OCI-LY7 (cell line): ENCODE results near the gene FANCD2.

Source experiments
- EZH2phosphoT487 ChIP-seq: fragments of 200-600 bp; sonication (generic); IDR thresholded peaks from 2 replicates; pipeline ENCODE4 v1.6.1; 2018; ENCODE audit warnings: low read depth, borderline replicate concordance, mild to moderate bottlenecking, mixed run types, antibody characterized with exemption, low read length, moderate library complexity, mixed read lengths
- TF ChIP-seq, protein P1 (sequence below): fragments of 200-600 bp; sonication (generic); conservative IDR thresholded peaks from 2 replicates; pipeline ENCODE4 v1.5.1; 2014; ENCODE audit warnings: mild to moderate bottlenecking, antibody characterized with exemption, low read length, moderate library complexity, mixed read lengths

DNA sequence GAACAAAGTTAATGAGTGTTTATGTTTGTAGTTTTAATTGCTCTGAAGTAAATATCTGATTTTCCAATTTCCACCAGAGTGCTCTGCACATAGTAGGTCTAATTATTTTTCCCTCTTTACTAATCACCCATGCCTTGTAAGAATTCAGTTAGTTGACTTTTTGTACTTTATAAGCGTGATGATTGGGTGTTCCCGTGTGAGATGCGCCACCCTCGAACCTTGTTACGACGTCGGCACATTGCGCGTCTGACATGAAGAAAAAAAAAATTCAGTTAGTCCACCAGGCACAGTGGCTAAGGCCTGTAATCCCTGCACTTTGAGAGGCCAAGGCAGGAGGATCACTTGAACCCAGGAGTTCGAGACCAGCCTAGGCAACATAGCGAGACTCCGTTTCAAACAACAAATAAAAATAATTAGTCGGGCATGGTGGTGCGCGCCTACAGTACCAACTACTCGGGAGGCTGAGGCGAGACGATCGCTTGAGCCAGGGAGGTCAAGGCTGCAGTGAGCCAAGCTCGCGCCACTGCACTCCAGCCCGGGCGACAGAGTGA is 114.8 kb downstream of the FANCD2 start:
- TF ChIP-seq EZH2phosphoT487 = no peak
- TF ChIP-seq, protein P1, sequence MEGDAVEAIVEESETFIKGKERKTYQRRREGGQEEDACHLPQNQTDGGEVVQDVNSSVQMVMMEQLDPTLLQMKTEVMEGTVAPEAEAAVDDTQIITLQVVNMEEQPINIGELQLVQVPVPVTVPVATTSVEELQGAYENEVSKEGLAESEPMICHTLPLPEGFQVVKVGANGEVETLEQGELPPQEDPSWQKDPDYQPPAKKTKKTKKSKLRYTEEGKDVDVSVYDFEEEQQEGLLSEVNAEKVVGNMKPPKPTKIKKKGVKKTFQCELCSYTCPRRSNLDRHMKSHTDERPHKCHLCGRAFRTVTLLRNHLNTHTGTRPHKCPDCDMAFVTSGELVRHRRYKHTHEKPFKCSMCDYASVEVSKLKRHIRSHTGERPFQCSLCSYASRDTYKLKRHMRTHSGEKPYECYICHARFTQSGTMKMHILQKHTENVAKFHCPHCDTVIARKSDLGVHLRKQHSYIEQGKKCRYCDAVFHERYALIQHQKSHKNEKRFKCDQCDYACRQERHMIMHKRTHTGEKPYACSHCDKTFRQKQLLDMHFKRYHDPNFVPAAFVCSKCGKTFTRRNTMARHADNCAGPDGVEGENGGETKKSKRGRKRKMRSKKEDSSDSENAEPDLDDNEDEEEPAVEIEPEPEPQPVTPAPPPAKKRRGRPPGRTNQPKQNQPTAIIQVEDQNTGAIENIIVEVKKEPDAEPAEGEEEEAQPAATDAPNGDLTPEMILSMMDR = no peak
